Left ventricle myocardium inferior (tissue), 1 donor: ENCODE results near the gene NUDT13. TPM values are rescaled to one million over a fixed set of nuclear protein-coding genes. Genes with fewer than 3 reads are reported as not detected.

Experiments
- DNase-seq: peaks from one replicate; pipeline ENCODE4 v3.0.0-alpha.2; 2020
- H3K27ac ChIP-seq: fragments of 200-600 bp; replicated peaks from 2 replicates; pipeline ENCODE4 v1.8.0; 2021
- H3K27me3 ChIP-seq: fragments of 200-600 bp; 2 replicates; pipeline ENCODE4 v1.8.0; 2021; ENCODE audit warnings: low read depth
- H3K36me3 ChIP-seq: fragments of 200-600 bp; 2 replicates; pipeline ENCODE4 v1.8.0; 2021
- H3K4me1 ChIP-seq: fragments of 200-600 bp; 2 replicates; pipeline ENCODE4 v1.8.0; 2021
- H3K4me3 ChIP-seq: fragments of 200-600 bp; 2 replicates; pipeline ENCODE4 v1.8.0; 2021; ENCODE audit warnings: mild to moderate bottlenecking, moderate library complexity
- H3K9me3 ChIP-seq: fragments of 200-600 bp; replicated peaks from 2 replicates; pipeline ENCODE4 v1.8.0; 2021
- CTCF ChIP-seq: fragments of 200-600 bp; IDR thresholded peaks from 2 replicates; pipeline ENCODE4 v1.8.0; 2021; ENCODE audit warnings: antibody characterized with exemption, mild to moderate bottlenecking, borderline replicate concordance
- intact Hi-C: fragments of 100-400 bp; cut with micrococcal nuclease; formaldehyde crosslinking; loops from one replicate; pipeline ENCODE4 v1.11.0; 2022
- total RNA-seq: library from RNA; stranded (reverse); fragmentation: NEBNext Ultra II Directional; extraction: Animal tissue kit (Norgen Biotek cat#: 25700); gene quantifications from one replicate; pipeline ENCODE4 v1.2.1, GENCODE V29; 2021
- donor health status: DM: no; HTN: yes; CAD: no; lungs with severe emphysema.

NUDT13 gene
- total RNA-seq, 1 donor from 2014 or later = 5.6 TPM

GRCh38 chr10:73075829-73076228, 34.4 kb upstream of the NUDT13 start:
- intact Hi-C loops = no loop called here
- Histone ChIP-seq H3K27ac (peak overlapping the region; percentile 86), H3K4me1 (peaks cover 40% of the 10 kb centered on the region), H3K36me3 (peaks cover 47% of the 10 kb centered on the region), H3K4me3 (peak overlapping the region; percentile 50), H3K27me3 (no peaks in the 10 kb centered on the region), H3K9me3 (no peaks in the 10 kb centered on the region)
- no peak for DNase-seq
- no peak for TF ChIP-seq CTCF

- H3K4me1 ChIP-seq = peaks cover 42% of the 10 kb centered on the region
- DNase-seq = peak; percentile 47
- peaks cover 40% of the 10 kb centered on the region for H3K36me3 ChIP-seq
- peak overlapping the region; percentile 86 for H3K27ac ChIP-seq
- TF ChIP-seq CTCF = no peak
- no peaks in the 10 kb centered on the region for H3K27me3 ChIP-seq
- no peaks in the 10 kb centered on the region for H3K9me3 ChIP-seq
- intact Hi-C loops = no loop called here
- peak overlapping the region; percentile 50 for H3K4me3 ChIP-seq
Measured at GRCh38 chr10:73076360-73077183, 33.7 kb upstream of the NUDT13 start.

GRCh38 chr10:73079779-73080541, 30.3 kb upstream of the NUDT13 start:
- intact Hi-C loops = no loop called here
- peaks cover 69% of the 10 kb centered on the region for H3K4me1 ChIP-seq
- DNase-seq = no peak

GRCh38 chr10:73083221-73083620, 27.0 kb upstream of the NUDT13 start:
- no peak for DNase-seq
- H3K9me3 ChIP-seq = no peaks in the 10 kb centered on the region
- intact Hi-C loops = no loop called here
- no peak for TF ChIP-seq CTCF
- peaks cover 6% of the 10 kb centered on the region for H3K36me3 ChIP-seq
- peaks cover 53% of the 10 kb centered on the region for H3K4me1 ChIP-seq
- H3K4me3 ChIP-seq = no peak overlapping the region
- H3K27ac ChIP-seq = peak overlapping the region; percentile 27
- H3K27me3 ChIP-seq = no peaks in the 10 kb centered on the region

More at GRCh38 chr10:73079779-73080541, 30.3 kb upstream of the NUDT13 start:
- H3K9me3 ChIP-seq = no peaks in the 10 kb centered on the region
- no peak overlapping the region for H3K27ac ChIP-seq
- H3K27me3 ChIP-seq = no peaks in the 10 kb centered on the region
- TF ChIP-seq CTCF = no peak
- H3K36me3 ChIP-seq = peaks cover 6% of the 10 kb centered on the region
- no peak overlapping the region for H3K4me3 ChIP-seq

- intact Hi-C loops = no loop called here
- no peak overlapping the region for H3K4me3 ChIP-seq
- H3K9me3 ChIP-seq = no peaks in the 10 kb centered on the region
- no peak for DNase-seq
- peak overlapping the region; percentile 27 for H3K27ac ChIP-seq
- H3K4me1 ChIP-seq = peaks cover 63% of the 10 kb centered on the region
- no peak for TF ChIP-seq CTCF
- H3K36me3 ChIP-seq = peaks cover 6% of the 10 kb centered on the region
- no peaks in the 10 kb centered on the region for H3K27me3 ChIP-seq
Measured at GRCh38 chr10:73084209-73084608, 26.0 kb upstream of the NUDT13 start.
